ENCODE measurements around the gene FNBP1. TPM values are rescaled to one million over a fixed set of nuclear protein-coding genes. Genes with fewer than 3 reads are reported as not detected.

Gene FNBP1
- total and polyA plus RNA-seq, 2 of the 8 experiments (the other 6 are each of a cell fraction or from before 2014, with no cell fraction given) = 7.2 to 40.9 TPM

- Histone ChIP-seq H3K79me1 (ENCODE audit: low read depth, low read length) (peaks cover 3% of the 10 kb centered on the region), H3K4me1 (replicated peaks in 1 of 4; ENCODE audit: control insufficient read depth in 3 of 4, insufficient read depth in 4 of 4, low read length in 3 of 4) (no peaks in the 10 kb centered on the region), H3K4me3 (ENCODE audit: extremely low read depth in 1 of 4, insufficient read depth in 2 of 4, low read depth in 3 of 4, low read length in 4 of 4) (no peak overlapping the region), H3K56ac (replicated peaks; ENCODE audit: insufficient read length, low read depth, low read length) (no peak overlapping the region), H2BK12ac (ENCODE audit: low read depth, low read length) (no peak overlapping the region), H2AK5ac (ENCODE audit: low read depth, low read length) (no peak overlapping the region), H3K14ac (ENCODE audit: insufficient read length) (no peak overlapping the region), H2BK20ac (ENCODE audit: low read length) (no peak overlapping the region), H3K9me3 (ENCODE audit: insufficient read depth in 2 of 2, low read depth in 1 of 2, low read length in 1 of 2) (no peaks in the 10 kb centered on the region), H3K36me3 (ENCODE audit: control insufficient read depth in 2 of 4, insufficient read depth in 4 of 4, low read length in 3 of 4) (peaks cover 2 to 40% (median 23%) of the 10 kb centered on the region in 4 experiments; a peak in 6 of 8 replicates), H2BK120ac (replicated peaks; ENCODE audit: low read depth, low read length) (no peak overlapping the region), H3K27me3 (replicated peaks in 1 of 4; ENCODE audit: control insufficient read depth in 3 of 4, extremely low read depth in 1 of 4, insufficient read depth in 3 of 4, low read length in 3 of 4) (no peaks in the 10 kb centered on the region), H4K8ac (ENCODE audit: extremely low read depth, insufficient read depth, low read length) (no peak overlapping the region), H2BK15ac (ENCODE audit: low read length) (no peak overlapping the region), H3K27ac (ENCODE audit: low read depth, low read length) (no peak overlapping the region), H2BK5ac (ENCODE audit: low read depth, low read length) (no peak overlapping the region), H4K91ac (replicated peaks; ENCODE audit: insufficient read length, low read length) (no peak overlapping the region), H3K9ac (replicated peaks in 1 of 4; ENCODE audit: extremely low read depth in 1 of 4, low read depth in 3 of 4, low read length in 3 of 4) (no peak overlapping the region), H4K20me1 (replicated peaks in 1 of 2; ENCODE audit: control insufficient read depth in 1 of 2, insufficient read depth in 2 of 2, low read length in 2 of 2) (peaks cover 0 to 4% of the 10 kb centered on the region in 2 experiments), H3K4me2 (ENCODE audit: insufficient read depth in 1 of 2, low read depth in 2 of 2, low read length in 2 of 2) (no peak overlapping the region), H3K79me2 (ENCODE audit: control insufficient read depth in 1 of 2, insufficient read depth in 2 of 2, low read length in 2 of 2) (0 out of 4 replicates have a peak, but pooled peaks cover 0 to 7% of the 10 kb centered on the region in 2 experiments), H3K4ac (replicated peaks; ENCODE audit: insufficient read length, low read depth, low read length) (no peak overlapping the region), H2AFZ (ENCODE audit: low read length) (no peak overlapping the region), H3K23me2 (ENCODE audit: low read depth, low read length) (no peaks in the 10 kb centered on the region), H3K18ac (ENCODE audit: extremely low read depth, low read length) (no peak overlapping the region), H3K23ac (ENCODE audit: insufficient read length) (no peak overlapping the region), H4K5ac (ENCODE audit: insufficient read length, low read depth, low read length) (no peak overlapping the region)
- no peak for TF ChIP-seq CBX8 (IDR thresholded peaks at IDR 0.05; ENCODE audit: borderline replicate concordance, low read depth, low read length)
- no peak for TF ChIP-seq RXRA (IDR thresholded peaks at IDR 0.05; ENCODE audit: insufficient read depth, low read depth, low read length)
- no peak for TF ChIP-seq SRF (IDR thresholded peaks at IDR 0.05; ENCODE audit: low read depth, low read length)
- no peak for TF ChIP-seq JUND (IDR thresholded peaks at IDR 0.05; ENCODE audit: low read length)
- no peak for TF ChIP-seq RFX5 (IDR thresholded peaks at IDR 0.05; ENCODE audit: borderline replicate concordance, low read depth, low read length)
- no peak for TF ChIP-seq YY1 (IDR thresholded peaks at IDR 0.05; ENCODE audit: low read depth, low read length)
- FAIRE-seq (no peak), DNase-seq (ENCODE audit: low read depth in 1 of 2, low spot score in 2 of 2) (no peak)
- ChIA-PET CTCF (ENCODE audit: partially characterized antibody) (interaction anchor here (0.7 to 2.4 kb wide), 4 partner anchors 9 to 933 kb away, joined by 3 to 10 read pairs (median 5); no protein-coding TSS in a partner anchor), POLR2A (ENCODE audit: partially characterized antibody) (interaction anchor here (1.0 kb wide), 1 partner anchor 22 kb away, joined by 3 read pairs; no protein-coding TSS in a partner anchor)
- WGBS, 2 experiments (ENCODE audit: extremely low coverage in 1 of 2, insufficient coverage in 1 of 2, insufficient read length in 1 of 2, insufficient replicate concordance in 2 of 2, low coverage in 1 of 2, low lambda C conversion rate in 2 of 2, missing lambda C conversion rate in 1 of 2) = 92% methylated on average over 3 of the region's 3 CpGs; no CpG with 5 or more reads in 1 of the 2 experiments
Measured at GRCh38 chr9:130078547-130078946, 35.6 kb upstream of the FNBP1 start.
